CD4-positive, alpha-beta T cell treated with Interleukin-4 for 4 hours (primary cell): ENCODE results near the gene CHMP5.

Experiments used
- DNase-seq: peaks from one replicate; pipeline ENCODE4 v3.0.0-alpha.2; 2020

Gene CHMP5

DNA sequence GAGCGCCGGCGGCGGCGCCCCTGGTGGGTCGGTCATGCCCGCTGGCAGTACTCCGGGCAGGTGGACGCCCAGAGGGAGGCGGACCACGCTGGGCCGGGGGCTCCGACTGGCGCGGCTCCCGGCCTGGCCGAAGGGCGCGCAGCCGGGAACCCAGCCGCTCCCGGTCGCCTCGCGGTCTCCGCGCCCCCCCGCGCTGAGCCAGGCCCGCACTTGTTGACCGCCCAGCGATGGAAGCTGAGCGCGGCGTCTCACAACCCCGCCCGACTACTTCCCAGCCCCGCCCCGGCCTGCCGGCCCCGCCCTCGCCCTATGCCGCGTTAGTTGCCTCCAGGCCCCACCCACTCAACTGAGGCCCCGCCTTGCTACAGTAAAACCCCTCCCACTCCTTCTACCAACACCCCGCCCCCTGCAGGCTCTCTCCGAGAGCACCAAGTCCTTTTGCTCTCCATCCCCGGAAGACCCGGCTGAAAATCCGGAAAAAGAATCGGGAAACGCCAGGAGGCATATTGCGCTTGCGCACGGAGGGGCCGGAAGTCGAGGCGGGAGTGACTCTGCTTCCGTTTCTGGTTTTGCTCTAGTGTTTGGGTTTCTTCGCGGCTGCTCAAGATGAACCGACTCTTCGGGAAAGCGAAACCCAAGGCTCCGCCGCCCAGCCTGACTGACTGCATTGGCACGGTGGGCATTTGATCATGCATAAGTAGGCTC lies at the start of gene CHMP5, which contains the start of gene BAG1:
CHMP5 (plus strand) TSS at position 577 of the 705 bp plus-strand sequence; CDS start at position 607, 30 bp downstream.
BAG1 (minus strand) TSS at position 236 of the 705 bp plus-strand sequence.
- DNase-seq: peak; percentile 99

- no peak for DNase-seq
Measured at GRCh38 chr9:33220681-33221567, 43.9 kb upstream of the CHMP5 start.

- no peak for DNase-seq
Measured at GRCh38 chr9:33221568-33221884, 43.3 kb upstream of the CHMP5 start.

GRCh38 chr9:33222031-33222430 lies 42.8 kb upstream of the CHMP5 start:
- DNase-seq: no peak

GRCh38 chr9:33223696-33224095 lies 41.2 kb upstream of the CHMP5 start:
- DNase-seq: no peak

GRCh38 chr9:33225319-33226147 lies 39.3 kb upstream of the CHMP5 start:
- peak; percentile 78 for DNase-seq

GRCh38 chr9:33227008-33227398 lies 37.8 kb upstream of the CHMP5 start:
- DNase-seq: no peak

DNA sequence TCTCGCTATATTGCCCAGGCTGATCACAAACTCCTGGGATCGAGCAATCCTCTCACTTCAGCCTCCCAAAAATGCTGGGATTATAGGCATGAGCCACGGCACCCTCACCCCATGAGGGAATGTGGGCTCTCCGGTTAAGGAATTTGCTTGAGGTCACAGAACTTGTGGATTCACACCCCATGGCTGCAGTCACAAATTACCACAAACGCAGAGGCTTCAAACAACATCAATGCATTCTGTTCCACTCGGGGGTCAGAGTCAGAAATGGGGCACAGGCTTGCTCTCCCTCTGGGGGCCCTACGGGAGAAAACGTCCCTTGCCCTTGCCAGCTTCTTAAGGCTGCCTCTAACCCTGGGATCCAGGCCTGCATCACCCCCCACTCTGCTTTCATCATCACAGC lies 37.1 kb upstream of the CHMP5 start:
- DNase-seq: no peak

GRCh38 chr9:33228606-33229005 lies 36.2 kb upstream of the CHMP5 start:
- no peak for DNase-seq

GRCh38 chr9:33229359-33230114 lies 35.3 kb upstream of the CHMP5 start:
- no peak for DNase-seq

GRCh38 chr9:33230756-33231622 lies 33.9 kb upstream of the CHMP5 start:
- no peak for DNase-seq

DNA sequence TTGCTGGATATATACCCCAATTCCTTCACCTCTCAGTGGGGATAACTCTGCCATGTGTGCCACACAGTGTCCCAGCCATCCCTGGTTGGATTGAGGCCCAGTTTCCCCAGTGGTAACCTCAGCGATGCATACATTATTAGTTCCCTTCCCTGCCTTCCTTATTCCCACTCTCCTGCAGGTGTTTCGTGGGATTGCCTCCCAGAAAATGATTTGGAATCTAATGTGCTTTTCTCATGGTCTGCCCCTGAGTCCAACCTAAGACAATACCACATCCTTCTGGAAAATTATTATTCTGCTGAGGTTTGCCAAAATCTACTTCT lies 33.3 kb upstream of the CHMP5 start:
- no peak for DNase-seq

DNA sequence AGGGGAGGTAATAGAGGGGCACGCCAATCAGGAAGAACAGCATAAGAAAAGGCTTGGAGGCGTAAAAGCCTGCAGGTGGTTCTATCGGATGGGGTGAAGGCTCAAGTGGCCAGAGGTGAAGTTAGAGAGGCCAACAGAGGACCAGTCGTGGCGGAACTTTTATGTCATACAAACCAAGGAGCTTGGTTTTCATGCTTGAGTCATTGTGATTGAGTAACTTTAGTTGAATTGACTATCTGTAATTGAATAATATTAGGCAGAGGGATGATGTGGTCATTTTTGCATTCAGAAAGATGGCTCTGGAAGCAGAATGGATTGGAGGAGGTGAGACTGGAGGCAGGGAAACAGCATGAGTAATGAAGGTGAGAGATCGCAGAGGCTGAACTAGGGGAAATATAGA lies 32.0 kb upstream of the CHMP5 start:
- DNase-seq: no peak

DNA sequence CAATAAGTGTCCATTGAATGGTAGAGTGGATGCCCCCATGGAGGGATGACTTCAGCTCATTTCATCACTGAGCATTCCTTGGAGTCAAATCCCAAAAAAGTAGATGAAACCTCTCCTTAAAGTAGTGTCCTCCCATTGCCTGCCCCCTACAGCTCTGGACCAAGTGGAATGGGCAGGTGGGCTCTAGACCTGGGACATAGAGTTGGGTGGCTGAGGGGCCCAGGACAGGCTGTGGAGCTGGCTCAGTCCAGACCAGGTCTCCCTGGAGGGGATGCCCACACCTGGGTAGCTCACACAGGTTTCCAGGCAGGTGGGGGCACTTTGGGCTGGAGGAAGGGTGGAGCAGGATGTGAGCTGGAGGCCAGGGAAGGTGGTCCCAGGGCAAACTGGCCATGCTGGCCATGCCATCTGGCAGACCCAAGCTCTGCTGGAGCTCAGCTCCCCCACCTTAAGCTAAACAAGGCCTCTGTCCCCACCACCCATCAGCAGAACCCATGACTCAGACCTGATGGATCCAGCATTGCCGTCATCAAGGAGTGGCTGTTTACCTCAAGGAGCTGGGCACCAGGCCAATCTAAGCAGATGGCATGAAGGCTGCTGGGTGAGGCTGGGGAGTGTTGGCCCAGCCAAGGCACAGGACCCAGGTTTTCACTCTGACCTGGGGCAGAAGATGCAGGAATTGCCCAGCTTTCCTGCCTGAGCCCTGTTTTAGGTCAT lies 31.1 kb upstream of the CHMP5 start:
- no peak for DNase-seq

DNA sequence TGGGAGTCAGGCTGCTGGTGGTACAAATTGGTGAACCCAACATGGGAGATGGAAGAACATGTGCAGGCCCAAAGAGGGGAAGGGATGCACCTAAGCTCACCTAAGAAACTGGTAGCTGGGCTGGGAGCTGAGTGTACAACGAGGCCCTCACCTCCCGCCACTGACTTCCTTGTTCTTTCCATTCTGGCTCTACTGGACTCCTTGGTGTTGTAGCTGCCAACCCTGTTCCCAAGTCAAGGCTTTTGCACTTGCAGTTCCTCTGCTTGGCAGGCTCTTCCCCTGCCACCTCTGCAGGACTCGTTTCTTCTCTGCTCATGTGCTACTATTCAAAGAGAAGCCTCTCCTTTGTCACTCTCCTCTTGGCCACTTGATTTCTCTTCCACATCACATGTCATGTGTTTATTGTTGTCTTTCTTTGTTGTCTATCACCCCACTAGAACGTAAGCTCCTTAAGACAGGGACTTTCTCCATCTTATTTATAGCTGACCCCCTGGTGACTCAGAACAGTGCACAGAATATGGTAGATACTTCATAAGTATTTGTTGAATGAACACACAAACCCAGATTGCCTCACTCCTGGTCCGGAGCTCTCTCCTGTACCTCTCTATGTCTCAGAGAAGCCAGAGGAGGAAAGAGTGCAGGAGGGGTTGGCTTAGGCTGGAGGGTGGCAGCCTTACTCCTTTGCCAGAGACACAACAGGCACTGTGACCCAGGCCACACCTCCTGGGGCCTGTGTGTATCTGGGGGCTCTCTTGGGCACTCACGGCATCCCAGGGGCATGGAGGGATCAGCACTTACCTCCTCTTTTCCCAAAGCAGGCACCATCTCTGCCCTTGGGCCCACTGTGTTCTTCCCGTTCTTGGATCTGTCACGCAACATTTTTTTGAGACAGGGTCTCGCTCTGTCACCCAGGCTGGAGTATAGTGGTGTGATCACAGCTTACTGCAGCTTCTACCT lies 30.1 kb upstream of the CHMP5 start:
- DNase-seq: no peak

DNA sequence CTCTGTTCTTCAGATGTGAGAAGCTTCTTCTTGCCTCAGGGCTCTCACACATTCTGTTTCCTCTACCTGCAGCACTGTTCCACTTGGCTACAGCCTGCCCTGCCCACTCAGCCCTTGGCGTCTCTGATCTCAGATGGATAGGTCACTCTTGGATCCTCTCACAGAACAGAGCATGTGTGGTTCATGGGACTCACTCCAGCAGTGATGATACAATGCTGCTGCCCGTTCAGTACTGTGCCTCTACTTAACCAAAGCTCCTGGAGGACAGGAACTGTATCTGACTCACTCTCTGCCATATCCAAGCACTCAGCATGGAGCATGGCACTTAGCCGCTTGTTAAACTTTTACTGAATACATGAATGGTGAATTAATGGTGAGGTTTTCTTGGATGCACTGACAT lies 28.3 kb upstream of the CHMP5 start:
- DNase-seq: no peak

DNA sequence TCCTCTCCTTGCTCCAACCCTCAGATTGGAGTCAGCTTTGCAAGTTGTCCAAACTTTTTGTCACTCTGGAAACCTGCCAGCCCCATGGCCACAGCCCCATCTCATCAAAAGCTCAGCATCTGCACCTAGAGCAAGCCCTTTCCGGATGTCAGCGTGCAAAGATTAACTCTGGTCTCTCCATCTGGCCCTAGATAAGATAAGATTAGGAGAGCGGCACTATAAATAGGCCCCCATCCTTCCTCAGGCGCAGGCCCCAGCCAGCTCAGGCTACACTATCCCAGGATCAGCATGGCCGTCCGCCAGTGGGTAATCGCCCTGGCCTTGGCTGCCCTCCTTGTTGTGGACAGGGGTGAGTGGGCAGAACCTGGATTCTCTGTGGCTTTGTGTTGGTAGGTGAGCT lies 24.9 kb upstream of the CHMP5 start, which contains the start of gene SPINK4:
SPINK4 (plus strand) TSS at position 247 of the 400 bp plus-strand sequence; CDS start at position 289, 42 bp downstream.
- no peak for DNase-seq

- no peak for DNase-seq
Measured at GRCh38 chr9:33241298-33241697, 23.6 kb upstream of the CHMP5 start.

- DNase-seq: no peak
Measured at GRCh38 chr9:33242609-33243134, 22.2 kb upstream of the CHMP5 start.
